GM19099 (cell line): ENCODE measurements around the gene SREBF1.

Experiments
- POLR2A ChIP-seq: IDR thresholded peaks from 3 replicates; pipeline ENCODE4 v1.6.1; 2011; ENCODE audit warnings: low read depth; ENCODE audit not compliant: insufficient read length; ENCODE audit errors: extremely low read depth

SREBF1 gene

DNA sequence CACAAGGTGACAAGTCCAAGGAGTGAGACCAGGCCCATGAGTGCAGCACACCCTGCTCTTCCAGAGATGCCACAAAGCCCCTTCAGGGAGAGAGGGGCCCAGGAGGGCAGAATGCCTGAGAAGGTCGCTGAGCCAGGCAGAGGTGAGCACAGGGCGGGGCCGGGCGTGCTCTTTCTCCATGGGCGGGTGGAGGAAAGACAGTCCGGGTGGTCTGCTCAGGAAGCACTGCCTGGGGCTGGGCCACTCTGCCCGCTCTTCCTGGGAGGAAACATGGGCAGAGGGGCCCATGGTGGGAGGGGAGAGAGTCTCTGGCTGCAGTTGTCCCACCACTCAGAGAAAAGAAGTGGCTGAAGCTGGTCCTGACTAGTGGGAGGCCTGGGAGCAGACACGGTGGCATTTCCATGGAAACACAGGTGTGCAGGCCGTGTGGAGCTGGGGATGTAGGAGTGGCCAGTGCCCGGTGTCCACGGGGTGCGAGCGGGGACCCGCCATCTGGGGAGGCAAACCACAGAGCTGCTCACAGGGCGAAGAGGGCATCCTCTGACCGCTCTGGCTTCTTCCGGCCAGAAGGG lies 10.4 kb upstream of the SREBF1 start:
- TF ChIP-seq POLR2A = no peak

DNA sequence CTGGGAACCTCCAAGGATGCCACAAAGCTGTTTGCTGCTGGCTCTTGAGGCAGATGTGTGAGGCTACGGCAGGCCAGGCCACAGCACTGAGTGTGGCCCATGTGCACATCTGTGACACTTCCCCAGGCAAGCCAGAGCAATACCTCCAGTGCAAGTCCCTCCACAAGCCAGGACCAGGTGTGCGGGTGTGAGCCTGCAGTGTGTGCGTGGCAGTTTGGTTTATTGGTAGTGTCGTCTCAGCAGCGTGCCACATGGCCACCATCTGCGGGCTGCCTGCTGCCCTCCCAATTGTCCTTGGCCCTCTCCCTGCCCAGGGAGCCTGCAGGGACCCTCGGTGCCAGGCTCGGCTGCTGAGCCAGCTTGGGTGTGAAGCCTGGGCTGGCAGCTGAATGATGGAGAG lies 9.9 kb upstream of the SREBF1 start:
- TF ChIP-seq POLR2A = no peak

DNA sequence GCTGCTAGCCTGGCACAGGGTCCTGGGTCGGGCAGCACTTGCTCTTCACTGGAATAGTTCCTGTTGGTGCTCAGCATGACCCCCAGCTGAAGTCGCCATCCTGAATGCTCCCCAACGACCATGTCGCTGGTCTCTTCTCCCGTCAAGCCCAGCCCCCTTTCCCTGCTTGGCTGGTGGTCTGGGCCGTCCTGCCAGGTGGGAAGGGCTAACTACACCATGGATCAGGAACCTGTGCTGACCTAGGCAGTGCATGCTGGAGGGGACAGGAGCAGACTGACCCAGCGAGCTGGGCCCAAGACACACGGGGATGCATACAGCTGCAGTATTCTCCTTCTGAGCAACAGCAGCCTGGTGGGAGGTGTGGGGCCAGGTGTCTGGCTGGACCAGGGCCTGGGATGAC lies 9.2 kb upstream of the SREBF1 start:
- TF ChIP-seq POLR2A = no peak

DNA sequence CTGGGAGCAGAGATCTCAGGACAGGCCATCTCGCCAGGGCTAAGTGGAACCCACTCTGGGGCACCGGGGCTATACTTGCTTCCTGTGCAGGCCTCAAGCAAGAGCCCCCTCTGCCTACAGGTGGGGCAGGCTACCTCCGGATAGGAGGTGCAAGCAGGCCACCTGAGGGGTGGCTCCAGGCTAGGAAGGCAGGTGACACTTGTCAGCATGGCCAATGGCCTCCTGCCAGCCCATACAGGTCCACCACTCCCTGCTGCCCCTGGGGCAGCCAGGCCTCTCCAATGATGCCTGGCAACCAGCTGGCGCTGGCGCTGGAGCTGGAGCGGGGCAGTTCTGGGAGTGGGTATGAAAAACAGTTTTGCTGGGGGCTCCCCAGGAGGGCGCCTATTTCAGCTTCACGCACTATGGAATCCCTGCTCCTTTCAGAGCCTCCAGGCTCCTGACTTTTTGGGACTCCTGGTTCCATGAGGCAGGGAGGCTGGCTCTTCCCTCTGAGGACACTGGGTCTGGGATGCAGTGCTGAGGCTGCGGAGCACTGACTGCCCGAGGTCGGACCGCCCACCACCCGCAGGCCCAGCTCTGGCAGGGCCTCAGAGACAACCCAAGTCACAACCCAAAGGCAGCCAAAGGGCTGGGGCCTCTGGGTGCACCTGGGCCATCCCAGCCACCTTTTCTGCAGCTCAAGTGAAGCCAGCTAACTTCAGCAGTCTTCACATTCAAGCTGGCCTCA lies 8.4 kb upstream of the SREBF1 start:
- no peak for TF ChIP-seq POLR2A

DNA sequence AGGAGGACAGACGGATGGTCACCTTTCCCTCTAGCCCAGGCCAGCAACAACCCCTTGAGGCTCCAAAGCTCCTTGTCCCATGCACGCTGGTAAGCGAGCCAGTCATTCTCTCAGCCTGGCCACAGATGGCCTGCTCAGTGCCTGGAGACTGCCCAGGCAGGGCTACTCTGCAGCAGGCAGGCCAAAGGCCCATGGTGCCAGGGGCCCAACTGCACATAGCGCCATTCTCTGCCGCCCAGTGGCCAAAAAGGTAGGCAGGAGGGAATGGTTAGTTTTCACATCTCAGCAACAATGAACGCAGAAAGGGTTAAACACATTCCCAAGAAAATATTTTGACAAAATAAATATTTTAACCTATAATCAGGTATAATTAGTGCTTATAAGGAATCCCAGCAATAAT lies 7.7 kb upstream of the SREBF1 start:
- TF ChIP-seq POLR2A = no peak

DNA sequence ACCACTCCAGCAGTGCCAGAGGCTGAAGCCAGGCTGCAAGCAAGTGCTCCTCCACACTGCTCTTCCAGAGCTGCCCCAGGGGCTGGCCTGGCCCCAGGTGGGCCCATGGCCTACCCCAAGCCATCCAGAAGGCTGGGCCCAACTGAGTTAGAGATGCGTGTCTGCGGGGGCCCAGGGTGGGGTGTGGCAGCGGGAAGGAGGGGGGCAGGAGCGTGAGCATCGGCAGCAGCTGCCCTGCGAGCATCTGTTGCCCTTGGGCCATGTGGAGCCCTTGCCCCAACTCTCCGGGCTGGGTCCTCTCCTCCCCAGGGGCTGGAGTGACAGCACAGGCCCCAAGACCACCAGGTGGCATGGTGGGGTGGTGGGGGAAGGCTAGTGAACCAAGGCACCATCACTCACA lies 7.3 kb upstream of the SREBF1 start:
- no peak for TF ChIP-seq POLR2A

DNA sequence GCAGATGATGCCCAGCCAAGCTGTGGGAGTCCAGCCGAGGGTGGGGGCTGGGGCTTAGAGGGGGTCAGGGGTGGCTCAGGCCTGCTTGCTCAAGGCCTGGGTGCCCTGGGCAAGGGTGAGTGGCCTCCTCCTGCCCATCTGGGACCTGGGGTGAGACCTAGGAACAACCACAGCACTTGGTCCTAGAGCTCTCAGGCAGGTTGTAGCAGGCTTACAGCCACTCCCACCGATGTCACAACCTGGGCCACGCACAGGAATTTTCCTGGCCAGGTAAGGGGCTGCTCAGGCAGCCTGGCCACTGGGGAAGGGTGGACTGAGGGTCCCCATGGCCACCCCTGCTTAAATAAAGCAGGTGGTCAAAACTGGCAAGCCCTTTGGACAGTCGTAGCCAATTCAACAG lies 6.3 kb upstream of the SREBF1 start:
- TF ChIP-seq POLR2A = no peak

DNA sequence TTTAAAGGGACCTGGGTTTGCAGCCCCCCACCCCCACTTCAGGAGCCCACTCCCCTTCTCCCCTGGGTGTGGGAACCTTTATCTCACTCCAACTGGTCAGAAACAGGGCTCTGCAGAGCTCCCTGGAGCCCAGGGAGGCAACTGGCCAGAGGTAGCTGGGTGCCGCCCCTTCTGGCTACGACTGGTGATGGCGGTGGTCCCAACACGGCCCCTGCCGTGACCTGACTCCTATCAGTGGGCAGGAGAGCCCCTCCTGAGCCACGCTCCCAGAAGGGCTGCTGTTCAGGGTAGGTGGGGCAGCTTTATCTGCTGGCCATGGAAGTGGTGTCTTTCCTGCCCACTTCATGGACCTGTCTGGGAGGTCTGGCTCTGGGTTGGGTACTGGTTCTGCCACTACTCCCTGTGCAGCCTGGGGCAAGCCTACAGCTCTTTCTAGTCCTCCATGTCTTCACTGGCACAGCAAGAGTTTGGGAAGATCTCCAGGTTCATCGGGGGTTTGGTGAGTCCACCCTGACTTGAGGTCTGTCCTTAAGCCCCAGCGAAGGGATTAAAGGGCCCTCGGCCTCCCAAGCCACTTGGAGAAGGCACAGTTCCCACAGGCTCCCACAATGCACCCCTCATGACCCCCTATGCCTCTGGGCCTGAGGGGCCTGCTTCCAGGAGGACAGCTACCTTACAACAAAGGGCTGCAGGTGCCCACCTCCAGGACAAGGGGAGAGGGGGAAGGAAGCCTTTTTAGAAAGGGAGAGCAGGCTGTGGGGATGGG lies 5.5 kb upstream of the SREBF1 start:
- no peak for TF ChIP-seq POLR2A

DNA sequence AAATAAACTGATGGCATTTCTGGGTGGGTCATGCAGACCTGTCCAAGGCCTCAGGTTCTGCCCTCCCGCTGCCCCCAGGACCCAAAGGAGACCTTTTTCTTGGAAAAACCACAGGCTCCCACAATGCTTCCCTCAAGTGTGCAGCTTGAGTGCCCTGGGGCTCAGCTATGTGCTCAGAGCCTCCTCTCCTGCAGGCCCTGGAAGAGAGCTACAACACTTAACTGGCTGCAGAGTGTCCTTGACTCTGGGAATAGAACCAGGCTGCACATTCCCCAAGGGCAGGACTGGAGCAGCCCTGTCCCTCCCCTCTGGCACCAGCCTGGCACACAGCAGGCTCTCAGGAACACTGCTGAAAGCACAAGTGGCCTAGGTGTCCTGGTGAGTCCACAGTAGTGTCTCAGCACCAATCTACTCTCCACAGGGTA lies 4.8 kb upstream of the SREBF1 start:
- TF ChIP-seq POLR2A = no peak

DNA sequence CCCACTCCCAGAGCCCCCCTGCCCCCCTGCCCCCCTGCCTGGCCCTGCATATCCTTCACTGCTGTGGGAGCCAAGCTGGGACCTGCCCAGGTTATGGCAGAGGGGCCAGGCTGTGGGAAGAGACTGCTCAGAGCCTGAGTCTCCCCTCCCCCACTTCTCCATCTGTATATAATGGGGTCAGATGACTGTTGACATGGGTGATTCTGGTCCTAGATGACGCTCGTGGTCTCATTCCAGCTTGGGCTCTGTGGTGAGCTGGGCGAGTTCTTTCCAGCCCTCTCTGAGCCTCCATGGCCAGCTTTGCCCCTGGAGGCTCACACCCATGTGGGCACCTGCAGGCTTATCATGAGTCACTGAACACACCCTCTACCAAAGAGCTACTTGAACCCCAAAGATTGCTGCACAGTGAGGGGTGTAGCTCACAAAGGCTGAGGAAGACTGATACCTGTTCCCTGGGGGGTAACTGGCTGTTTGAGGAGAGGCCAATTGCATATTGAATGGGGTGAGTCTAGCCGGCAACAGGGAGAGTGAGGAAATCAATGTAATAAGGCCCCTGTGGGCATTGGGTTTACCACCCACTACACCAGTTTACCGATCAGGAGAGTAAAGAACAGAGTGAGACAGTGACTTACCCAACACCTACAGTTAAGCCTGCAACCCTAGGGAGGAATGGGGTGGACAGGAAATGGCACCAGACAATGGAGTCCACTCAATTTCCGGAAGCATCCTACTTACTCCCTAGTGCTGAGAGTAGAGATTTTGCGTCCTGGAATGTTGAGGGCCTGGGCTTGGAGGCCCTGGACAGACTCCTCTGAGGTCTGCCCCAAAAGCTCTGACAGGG lies 4.2 kb upstream of the SREBF1 start:
- no peak for TF ChIP-seq POLR2A

DNA sequence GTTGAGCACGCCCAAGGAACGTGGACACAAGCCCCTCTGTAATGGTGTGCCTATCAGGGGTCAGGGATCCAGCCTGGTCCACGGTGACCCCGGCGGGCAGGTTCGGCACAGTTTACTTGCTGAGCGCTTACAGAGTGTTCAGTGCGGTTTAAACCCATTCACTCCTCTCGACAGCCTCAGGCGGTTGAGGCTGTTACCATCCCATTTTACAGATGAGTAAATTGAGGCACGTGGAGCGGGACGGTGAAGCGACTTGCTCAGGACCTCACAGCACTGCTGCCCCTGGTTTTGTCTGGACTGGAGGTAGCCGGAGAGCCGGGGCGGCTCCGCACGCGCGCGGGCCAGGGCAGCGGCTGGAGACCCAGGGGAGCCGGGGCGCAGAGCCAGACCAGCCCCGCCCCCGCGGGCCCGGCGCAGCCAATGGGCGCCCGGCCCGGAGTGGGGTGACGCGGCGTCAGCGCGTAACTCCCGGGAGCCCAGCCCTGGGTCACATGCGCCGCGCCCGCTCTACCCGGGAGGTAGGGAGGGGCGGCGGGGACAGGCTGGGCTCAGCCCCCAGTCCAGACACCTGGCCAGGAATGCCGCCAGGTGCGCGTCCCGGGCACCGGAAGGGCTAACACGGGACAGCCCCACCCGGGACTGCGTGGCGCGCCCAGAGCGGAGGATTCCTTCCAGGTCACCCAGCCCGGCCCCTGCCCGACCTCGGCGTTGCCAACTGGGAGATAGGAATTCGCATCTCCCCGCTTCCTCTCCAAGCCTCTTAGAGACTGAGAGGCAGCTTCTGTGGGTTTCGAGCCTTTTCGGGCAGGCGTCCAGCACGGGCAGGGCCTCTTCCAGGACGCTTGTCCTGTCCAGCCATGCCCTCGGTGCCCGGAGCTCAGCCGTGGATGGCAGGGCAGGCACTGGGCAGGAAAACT lies 3.3 kb upstream of the SREBF1 start:
- TF ChIP-seq POLR2A = peak; percentile 95

DNA sequence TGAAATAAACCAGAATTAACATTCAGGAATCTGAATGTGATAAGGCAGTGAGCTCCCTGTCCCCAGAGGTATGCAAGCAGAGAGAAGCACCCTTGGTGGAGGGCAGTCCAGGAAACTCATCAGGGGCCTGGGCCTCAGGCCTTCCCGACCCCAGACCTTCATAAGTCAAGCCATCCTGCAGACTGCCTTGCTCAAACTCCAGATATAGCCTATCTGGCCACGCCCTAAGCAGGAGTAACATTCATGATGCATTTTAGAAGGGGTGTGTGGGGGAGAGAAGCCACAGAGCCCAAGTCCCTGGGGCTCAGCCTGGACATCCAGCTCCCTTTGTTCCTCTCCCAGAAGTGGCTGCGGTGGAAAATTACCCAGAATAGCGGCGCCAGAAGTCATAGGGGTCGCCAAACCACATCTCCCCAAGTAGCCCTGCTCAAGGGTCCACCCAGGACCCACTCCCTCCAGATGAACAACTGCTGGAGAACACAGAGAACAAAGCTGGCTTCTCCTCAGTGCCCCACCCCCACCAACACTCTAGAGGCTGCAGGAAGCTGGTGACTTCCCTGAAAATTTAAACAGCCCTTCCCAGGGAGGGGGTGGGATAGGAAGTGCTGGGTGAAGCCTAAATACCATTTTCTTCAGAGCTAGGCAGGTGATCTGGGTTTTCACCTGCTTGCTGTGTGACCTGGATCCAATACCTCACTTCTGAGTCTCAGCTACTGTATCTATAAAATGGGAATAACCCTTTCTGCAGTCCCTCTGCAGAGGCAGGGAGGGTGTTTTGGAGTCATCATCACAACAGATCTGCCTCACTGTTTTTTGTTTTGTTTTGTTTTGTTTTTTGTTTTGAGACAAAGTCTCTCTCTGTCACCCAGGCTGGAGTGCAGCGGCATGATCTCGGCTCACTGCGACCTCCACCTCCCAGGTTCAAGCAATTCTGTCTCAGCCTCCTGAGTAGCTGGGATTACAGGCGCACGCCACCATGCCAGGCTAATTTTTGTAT lies 1.5 kb upstream of the SREBF1 start:
- TF ChIP-seq POLR2A = no peak

DNA sequence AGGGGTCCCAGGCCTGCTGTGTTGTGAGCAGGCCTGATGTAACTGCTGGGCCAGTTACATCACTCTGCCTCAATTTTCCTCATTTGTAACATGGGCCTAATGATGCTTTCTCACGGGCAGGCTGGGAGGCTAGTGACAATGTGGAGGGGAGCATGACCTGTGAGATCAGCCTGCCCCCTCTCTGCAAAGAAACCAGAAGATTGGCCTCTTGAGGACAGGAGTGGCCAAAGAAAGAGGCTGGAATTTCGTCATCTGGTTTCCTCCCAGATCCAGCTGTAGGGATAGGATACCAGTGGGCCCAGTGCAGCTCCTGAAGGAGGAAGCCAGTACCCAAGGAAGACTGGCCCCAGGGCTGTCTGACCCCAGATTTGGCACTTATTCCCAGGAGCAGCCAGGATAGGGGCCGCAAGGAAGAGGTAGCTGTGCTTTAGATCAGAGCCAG lies 615 bp upstream of the SREBF1 start:
- TF ChIP-seq POLR2A = peak; percentile 17
